Measurements from ENCODE around the gene RAMP2.
A peak's percentile ranks its signal among the peaks of the same experiment; 100 is the strongest.

GRCh38 chr17:42744806-42745617 is 16.0 kb upstream of the RAMP2 start, which contains the start of gene EZH1:
- TF ChIP-seq, protein P1, sequence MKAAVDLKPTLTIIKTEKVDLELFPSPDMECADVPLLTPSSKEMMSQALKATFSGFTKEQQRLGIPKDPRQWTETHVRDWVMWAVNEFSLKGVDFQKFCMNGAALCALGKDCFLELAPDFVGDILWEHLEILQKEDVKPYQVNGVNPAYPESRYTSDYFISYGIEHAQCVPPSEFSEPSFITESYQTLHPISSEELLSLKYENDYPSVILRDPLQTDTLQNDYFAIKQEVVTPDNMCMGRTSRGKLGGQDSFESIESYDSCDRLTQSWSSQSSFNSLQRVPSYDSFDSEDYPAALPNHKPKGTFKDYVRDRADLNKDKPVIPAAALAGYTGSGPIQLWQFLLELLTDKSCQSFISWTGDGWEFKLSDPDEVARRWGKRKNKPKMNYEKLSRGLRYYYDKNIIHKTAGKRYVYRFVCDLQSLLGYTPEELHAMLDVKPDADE (IDR thresholded peaks at IDR 0.05): no peak
- TF ChIP-seq, protein P2, sequence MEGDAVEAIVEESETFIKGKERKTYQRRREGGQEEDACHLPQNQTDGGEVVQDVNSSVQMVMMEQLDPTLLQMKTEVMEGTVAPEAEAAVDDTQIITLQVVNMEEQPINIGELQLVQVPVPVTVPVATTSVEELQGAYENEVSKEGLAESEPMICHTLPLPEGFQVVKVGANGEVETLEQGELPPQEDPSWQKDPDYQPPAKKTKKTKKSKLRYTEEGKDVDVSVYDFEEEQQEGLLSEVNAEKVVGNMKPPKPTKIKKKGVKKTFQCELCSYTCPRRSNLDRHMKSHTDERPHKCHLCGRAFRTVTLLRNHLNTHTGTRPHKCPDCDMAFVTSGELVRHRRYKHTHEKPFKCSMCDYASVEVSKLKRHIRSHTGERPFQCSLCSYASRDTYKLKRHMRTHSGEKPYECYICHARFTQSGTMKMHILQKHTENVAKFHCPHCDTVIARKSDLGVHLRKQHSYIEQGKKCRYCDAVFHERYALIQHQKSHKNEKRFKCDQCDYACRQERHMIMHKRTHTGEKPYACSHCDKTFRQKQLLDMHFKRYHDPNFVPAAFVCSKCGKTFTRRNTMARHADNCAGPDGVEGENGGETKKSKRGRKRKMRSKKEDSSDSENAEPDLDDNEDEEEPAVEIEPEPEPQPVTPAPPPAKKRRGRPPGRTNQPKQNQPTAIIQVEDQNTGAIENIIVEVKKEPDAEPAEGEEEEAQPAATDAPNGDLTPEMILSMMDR (conservative IDR thresholded peaks at IDR 0.05; ENCODE audit: low read depth in 2 of 2): no peak
- peak; percentile 87 for TF ChIP-seq POLR2AphosphoS5 (IDR thresholded peaks at IDR 0.05; ENCODE audit: low read depth)
- TF ChIP-seq, protein P3, sequence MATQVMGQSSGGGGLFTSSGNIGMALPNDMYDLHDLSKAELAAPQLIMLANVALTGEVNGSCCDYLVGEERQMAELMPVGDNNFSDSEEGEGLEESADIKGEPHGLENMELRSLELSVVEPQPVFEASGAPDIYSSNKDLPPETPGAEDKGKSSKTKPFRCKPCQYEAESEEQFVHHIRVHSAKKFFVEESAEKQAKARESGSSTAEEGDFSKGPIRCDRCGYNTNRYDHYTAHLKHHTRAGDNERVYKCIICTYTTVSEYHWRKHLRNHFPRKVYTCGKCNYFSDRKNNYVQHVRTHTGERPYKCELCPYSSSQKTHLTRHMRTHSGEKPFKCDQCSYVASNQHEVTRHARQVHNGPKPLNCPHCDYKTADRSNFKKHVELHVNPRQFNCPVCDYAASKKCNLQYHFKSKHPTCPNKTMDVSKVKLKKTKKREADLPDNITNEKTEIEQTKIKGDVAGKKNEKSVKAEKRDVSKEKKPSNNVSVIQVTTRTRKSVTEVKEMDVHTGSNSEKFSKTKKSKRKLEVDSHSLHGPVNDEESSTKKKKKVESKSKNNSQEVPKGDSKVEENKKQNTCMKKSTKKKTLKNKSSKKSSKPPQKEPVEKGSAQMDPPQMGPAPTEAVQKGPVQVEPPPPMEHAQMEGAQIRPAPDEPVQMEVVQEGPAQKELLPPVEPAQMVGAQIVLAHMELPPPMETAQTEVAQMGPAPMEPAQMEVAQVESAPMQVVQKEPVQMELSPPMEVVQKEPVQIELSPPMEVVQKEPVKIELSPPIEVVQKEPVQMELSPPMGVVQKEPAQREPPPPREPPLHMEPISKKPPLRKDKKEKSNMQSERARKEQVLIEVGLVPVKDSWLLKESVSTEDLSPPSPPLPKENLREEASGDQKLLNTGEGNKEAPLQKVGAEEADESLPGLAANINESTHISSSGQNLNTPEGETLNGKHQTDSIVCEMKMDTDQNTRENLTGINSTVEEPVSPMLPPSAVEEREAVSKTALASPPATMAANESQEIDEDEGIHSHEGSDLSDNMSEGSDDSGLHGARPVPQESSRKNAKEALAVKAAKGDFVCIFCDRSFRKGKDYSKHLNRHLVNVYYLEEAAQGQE (IDR thresholded peaks at IDR 0.05; ENCODE audit: unreplicated experiment): no peak
